GM06990 (cell line): Measurements from ENCODE around the gene PLXDC1.

Experiments used
- DNase-seq: peaks from one replicate; pipeline ENCODE4 v3.0.0-alpha.2; 2011; ENCODE audit not compliant: insufficient read length; ENCODE audit errors: extremely low read depth
- H3K27me3 ChIP-seq: replicated peaks from 2 replicates; pipeline ENCODE4 v1.6.0; 2011; ENCODE audit warnings: low read length; ENCODE audit not compliant: control insufficient read depth, insufficient read depth
- H3K36me3 ChIP-seq: 2 replicates; pipeline ENCODE4 v1.5.1; 2011; ENCODE audit warnings: low read length; ENCODE audit not compliant: control insufficient read depth, insufficient read depth
- H3K4me3 ChIP-seq: replicated peaks from 2 replicates; pipeline ENCODE4 v1.5.1; 2011; ENCODE audit warnings: low read depth, mild to moderate bottlenecking, control low read depth, low read length
- CTCF ChIP-seq: IDR thresholded peaks from 2 replicates; pipeline ENCODE4 v1.5.1; 2011; ENCODE audit warnings: low read length, control low read depth, mild to moderate bottlenecking, inconsistent platforms; ENCODE audit not compliant: insufficient read depth, poor library complexity, severe bottlenecking

Gene PLXDC1

GRCh38 chr17:39186481-39187002 is 35.1 kb upstream of the PLXDC1 start:
- no peaks in the 10 kb centered on the region for H3K27me3 ChIP-seq

DNA sequence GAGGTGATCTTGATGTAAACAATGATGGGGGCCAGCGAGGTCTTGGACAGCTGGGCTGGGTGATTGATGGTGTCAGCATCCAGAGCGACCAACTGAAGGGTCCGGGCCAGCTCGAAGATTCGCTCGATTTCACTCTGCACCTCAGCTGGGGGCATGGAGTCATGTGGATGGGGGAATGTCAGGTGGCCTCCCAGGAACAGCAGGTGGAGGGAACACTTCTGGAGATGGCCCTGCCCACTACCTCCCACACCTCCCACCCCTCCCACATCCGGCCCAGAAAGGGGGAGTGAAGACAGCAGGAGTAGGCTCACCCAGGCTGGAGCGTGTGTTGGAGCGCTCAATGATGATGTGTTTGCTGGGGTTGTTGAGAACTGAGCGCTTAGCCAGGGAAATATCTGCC is 32.3 kb upstream of the PLXDC1 start:
- peaks cover 15% of the 10 kb centered on the region for H3K36me3 ChIP-seq
- no peak overlapping the region for H3K4me3 ChIP-seq
- no peak for DNase-seq
- no peak for TF ChIP-seq CTCF
- no peaks in the 10 kb centered on the region for H3K27me3 ChIP-seq

More at GRCh38 chr17:39186481-39187002, 35.1 kb upstream of the PLXDC1 start:
- H3K4me3 ChIP-seq = no peak overlapping the region
- no peak for DNase-seq
- no peak for TF ChIP-seq CTCF
- H3K36me3 ChIP-seq = peaks cover 15% of the 10 kb centered on the region

- Histone ChIP-seq H3K36me3 (peaks cover 16% of the 10 kb centered on the region), H3K27me3 (no peaks in the 10 kb centered on the region), H3K4me3 (no peak overlapping the region)
- TF ChIP-seq CTCF = no peak
- DNase-seq = no peak
Measured at GRCh38 chr17:39183045-39183444, 31.6 kb upstream of the PLXDC1 start.

GRCh38 chr17:39181303-39181702 is 29.9 kb upstream of the PLXDC1 start:
- H3K36me3 ChIP-seq = peaks cover 21% of the 10 kb centered on the region
- H3K4me3 ChIP-seq = no peak overlapping the region
- H3K27me3 ChIP-seq = no peaks in the 10 kb centered on the region
- no peak for TF ChIP-seq CTCF
- DNase-seq = no peak

GRCh38 chr17:39178536-39178935 is 27.1 kb upstream of the PLXDC1 start:
- Histone ChIP-seq H3K36me3 (peaks cover 13% of the 10 kb centered on the region), H3K27me3 (no peaks in the 10 kb centered on the region), H3K4me3 (no peak overlapping the region)
- no peak for DNase-seq
- no peak for TF ChIP-seq CTCF

DNA sequence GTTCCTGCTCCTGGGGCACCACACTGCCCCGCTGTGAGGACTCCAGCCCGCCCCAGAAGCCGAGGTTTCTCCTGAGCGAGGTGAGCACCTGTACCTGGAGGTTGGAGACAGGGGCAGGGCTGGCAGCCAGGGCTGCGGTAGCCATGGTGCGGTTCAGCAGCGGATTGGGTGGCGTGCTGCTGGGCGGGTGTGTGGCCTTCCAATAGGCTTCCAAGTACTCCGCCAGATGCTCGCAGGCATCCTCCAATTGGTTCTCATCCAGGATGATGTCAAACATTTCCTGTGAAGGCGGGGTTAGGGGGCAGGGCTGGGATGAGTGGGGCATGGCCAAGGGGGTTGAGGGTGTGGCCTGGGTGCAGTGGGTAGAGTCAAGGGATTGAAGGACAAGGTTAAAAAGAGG is 25.8 kb upstream of the PLXDC1 start:
- H3K36me3 ChIP-seq = peaks cover 11% of the 10 kb centered on the region
- H3K27me3 ChIP-seq = no peaks in the 10 kb centered on the region
- no peak for TF ChIP-seq CTCF
- no peak for DNase-seq
- H3K4me3 ChIP-seq = no peak overlapping the region
